SH-SY5Y (cell line): ENCODE measurements around the gene AEBP2.

ENCODE experiments used
- GATA2 ChIP-seq: IDR thresholded peaks from 2 replicates; pipeline ENCODE4 v1.6.1; 2011; ENCODE audit warnings: mild to moderate bottlenecking, low read depth, low read length
- GATA3 ChIP-seq: IDR thresholded peaks from 2 replicates; pipeline ENCODE4 v1.6.1; 2011; ENCODE audit warnings: low read depth, mild to moderate bottlenecking, low read length, moderate library complexity

DNA sequence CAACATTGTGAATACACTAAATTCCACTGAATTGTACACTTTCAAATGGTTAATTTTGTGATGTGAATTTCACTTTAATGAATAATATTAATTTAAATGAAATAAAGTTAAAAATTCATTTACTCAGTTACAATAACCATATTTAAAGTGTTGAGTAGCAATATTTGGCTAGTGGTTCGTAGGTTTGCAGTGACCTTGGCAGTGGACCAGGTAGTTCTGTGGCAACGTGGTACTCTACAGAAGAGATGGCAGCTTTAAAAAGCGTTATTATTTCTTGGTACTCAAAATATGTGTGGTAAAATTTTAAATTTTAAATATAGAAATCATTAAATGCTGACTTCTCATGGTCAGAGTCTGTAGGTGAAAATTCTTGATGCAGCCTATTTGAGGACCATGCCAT lies 51.6 kb downstream of the AEBP2 start:
- no peak for TF ChIP-seq GATA2
- no peak for TF ChIP-seq GATA3
